ENCODE results near the gene USHBP1. TPM values are rescaled to one million over a fixed set of nuclear protein-coding genes. Genes with fewer than 3 reads are reported as not detected.

USHBP1 gene, protein sequence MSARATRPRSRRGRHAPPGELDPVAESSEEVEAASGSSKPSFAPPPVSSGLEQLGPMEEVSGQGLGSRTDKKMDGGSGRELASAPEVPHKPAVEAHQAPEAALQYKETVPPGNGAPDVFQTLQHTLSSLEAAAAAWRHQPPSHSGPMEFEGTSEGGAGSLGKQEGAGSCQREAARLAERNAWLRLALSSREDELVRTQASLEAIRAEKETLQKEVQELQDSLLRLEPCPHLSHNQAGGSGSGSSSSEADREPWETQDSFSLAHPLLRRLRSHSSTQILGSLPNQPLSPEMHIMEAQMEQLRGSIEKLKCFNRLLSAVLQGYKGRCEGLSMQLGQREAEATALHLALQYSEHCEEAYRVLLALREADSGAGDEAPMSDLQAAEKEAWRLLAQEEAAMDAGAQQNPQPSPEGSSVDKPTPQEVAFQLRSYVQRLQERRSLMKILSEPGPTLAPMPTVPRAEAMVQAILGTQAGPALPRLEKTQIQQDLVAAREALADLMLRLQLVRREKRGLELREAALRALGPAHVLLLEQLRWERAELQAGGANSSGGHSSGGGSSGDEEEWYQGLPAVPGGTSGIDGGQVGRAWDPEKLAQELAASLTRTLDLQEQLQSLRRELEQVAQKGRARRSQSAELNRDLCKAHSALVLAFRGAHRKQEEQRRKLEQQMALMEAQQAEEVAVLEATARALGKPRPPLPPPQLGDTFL
- total RNA-seq, result 13.3 and 17.2 TPM in 2 replicates

DNA sequence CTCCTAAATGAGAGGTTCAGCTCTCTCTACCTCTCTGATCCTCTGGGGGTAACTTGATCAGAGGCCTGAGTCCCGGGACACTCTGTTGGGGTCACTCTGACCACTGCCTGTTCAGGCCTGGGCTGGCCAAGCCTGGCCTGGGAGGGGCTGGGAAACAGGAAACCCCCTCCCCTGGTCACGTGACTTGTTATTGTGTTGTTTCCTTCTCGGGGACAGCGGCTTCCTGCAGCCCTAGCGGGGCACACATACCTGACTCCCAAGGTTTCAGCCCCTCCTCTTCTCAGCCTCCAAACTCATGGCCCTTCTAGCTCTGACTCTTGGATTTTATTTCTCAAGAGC, at the start of gene USHBP1:
Gene USHBP1 (minus strand): TSS at position 105 of the 339 bp plus-strand sequence. CDS start 446 bp downstream, outside the sequence.

GRCh38 chr19:17309198-17309964, 44.8 kb upstream of the USHBP1 start, which contains the start of gene DDA1:
DDA1 (plus strand) TSS chr19:17309563; CDS start chr19:17309655, 92 bp downstream.

DNA sequence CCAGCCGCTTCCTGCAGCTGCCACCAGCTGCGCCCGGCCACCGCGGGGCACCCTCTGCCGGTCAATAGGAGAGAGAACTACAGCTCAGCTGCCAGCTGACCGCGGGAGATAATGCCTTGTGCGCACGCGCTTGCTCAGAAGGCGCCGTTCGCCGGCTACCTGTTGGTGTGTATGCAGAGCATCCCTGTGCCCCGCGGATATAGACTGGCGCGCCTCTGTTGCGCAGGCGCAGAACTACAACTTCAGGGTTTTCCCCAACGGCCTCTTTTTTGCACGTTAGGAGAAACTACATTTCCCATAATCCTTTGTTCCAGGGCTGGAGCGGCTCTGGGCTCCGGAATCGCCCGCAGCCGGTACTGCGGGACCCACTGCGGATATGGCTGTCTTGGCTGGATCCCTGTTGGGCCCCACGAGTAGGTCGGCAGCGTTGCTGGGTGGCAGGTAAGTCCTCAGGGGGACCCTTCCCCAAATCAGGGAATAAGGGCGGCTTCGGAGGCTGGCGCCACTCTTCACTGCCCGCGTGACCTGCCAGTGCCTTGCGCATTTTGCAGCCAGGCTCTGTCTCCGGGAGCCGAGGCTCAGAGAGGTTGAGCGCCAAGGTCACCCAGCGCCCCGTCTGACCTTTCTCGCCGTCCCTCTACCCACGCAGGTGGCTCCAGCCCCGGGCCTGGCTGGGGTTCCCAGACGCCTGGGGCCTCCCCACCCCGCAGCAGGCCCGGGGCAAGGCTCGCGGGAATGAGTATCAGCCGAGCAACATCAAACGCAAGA, 41.2 kb upstream of the USHBP1 start, which contains the start of gene MRPL34:
Gene MRPL34 (plus strand): TSS at position 356 of the 768 bp plus-strand sequence. CDS start 21 bp downstream, at position 377.

GRCh38 chr19:17303167-17303939, 38.8 kb upstream of the USHBP1 start, which contains the start of gene ABHD8:
ABHD8 (minus strand) TSS chr19:17303425; CDS start chr19:17301616, 1,809 bp downstream.

GRCh38 chr19:17281391-17282304, 17.1 kb upstream of the USHBP1 start, which contains the start of gene ANKLE1:
ANKLE1 (plus strand) TSS chr19:17281901; CDS start chr19:17281921, 20 bp downstream.

GRCh38 chr19:17266975-17267788, 2.6 kb upstream of the USHBP1 start, which contains the start of gene BABAM1:
BABAM1 (plus strand) TSS chr19:17267443; CDS start chr19:17268807, 1,364 bp downstream.

DNA sequence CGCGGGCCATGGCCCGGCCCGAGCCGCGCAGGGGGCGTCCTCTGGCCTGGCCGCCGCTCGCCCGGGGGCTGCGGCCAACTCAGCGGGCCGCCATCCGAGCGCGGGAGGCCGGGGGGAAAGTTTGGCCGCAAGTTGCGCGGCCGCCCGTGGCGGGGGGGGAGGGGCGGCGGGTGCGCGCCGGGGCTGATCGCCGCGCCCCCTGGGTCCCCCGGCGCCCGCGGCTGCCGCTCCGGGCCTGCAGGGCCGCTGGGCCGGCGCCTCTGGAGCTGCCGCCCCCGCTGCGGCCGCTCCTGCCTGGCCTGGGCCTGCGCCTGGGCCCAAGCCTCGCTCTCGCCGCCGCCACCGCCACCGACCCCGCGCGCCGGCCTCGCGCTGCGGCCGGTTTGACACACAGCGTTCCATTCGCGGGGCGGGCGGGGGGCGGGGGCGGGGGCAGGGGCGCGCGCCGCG, 19.0 kb downstream of the USHBP1 start, which contains the start of gene NR2F6:
Gene NR2F6 (minus strand): TSS at position 385 of the 450 bp plus-strand sequence. CDS start 699 bp downstream, outside the sequence.

DNA sequence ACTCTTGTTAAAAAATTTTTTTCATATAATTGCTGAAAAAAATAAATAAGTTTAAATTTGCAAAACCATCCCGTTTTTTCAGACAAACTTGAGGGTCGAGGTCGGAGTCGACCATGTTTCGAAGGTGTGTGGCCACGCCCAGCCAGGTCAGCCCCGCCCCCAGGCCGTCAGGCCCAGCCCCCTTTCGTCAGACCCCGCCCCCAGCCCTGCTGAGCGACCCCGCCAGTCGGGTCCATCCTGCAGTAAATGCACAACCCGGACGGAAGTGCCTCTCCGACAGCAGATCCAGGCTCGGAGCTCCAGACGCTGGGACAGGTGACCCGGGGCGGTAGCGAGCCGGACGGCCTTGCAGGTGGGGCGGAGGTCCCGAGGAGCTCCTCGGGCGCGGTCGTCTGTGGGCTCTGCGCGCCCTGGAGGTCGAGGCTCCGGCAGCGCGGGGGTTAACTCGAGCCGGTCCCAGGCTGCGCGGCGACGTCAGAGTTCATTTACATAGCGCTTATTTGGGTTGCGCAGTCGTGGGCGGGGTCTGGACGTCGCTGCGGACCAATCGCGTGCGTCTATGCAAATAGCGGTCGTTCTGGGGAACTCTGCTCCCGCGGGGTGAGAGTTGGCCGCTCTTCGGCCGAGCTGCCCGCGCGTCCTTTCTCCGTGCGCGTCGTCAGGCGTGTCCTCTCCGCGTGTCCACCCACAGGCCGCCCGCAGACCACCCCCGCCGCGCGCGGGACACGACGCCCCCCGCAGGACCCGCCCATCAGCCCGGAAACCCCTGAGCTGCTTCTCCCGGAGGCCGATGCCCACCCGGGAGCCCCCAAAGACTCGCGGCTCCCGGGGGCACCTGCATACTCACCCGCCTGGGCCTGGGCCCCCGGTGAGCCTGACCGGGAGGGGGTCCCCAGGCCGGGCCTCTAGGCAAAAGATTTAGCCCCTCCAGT, 38.3 kb downstream of the USHBP1 start, which contains the start of gene OCEL1:
Gene OCEL1 (plus strand): TSS at position 225 of the 932 bp plus-strand sequence. CDS start 22 bp downstream, at position 247.

GRCh38 chr19:17215127-17215971, 49.2 kb downstream of the USHBP1 start, which contains the start of gene USE1:
USE1 (plus strand) TSS chr19:17215357; CDS start chr19:17215406, 49 bp downstream.

Other genes starting within 250 kb of the USHBP1 start
- gene CPAMD8, start 237.9 kb downstream of the USHBP1 start, total RNA-seq, result 0.30 and 0.65 TPM in 2 replicates
- gene HAUS8, start 189.3 kb downstream of the USHBP1 start, total RNA-seq, result 4.9 and 5.6 TPM in 2 replicates
- 34.2 and 50.0 TPM in 2 replicates for gene MYO9B, start 189.0 kb downstream of the USHBP1 start, total RNA-seq
- 19.2 and 19.6 TPM in 2 replicates for gene USE1, start 49.4 kb downstream of the USHBP1 start, total RNA-seq
- gene OCEL1, start 38.5 kb downstream of the USHBP1 start, total RNA-seq, result 4.1 and 4.2 TPM in 2 replicates
- 49.7 and 55.8 TPM in 2 replicates for gene NR2F6, start 18.8 kb downstream of the USHBP1 start, total RNA-seq
- gene BABAM1, start 2.7 kb upstream of the USHBP1 start, total RNA-seq, result 134 and 168 TPM in 2 replicates
- gene ANKLE1, start 17.2 kb upstream of the USHBP1 start, total RNA-seq, result 0.65 and 1.4 TPM in 2 replicates
- 5.2 and 9.9 TPM in 2 replicates for gene ABHD8, start 38.7 kb upstream of the USHBP1 start, total RNA-seq
- 33.8 and 37.7 TPM in 2 replicates for gene MRPL34, start 41.1 kb upstream of the USHBP1 start, total RNA-seq
- 10.4 and 27.7 TPM in 2 replicates for gene DDA1, start 44.8 kb upstream of the USHBP1 start, total RNA-seq
- 3.6 and 3.8 TPM in 2 replicates for gene ANO8, start 70.1 kb upstream of the USHBP1 start, total RNA-seq
- gene GTPBP3, start 72.8 kb upstream of the USHBP1 start, total RNA-seq, result 15.3 and 18.7 TPM in 2 replicates
- 0.61 and 4.5 TPM in 2 replicates for gene PLVAP, start 112.6 kb upstream of the USHBP1 start, total RNA-seq
- under 0.01 and 1.2 TPM in 2 replicates for gene CCDC194, start 129.5 kb upstream of the USHBP1 start, total RNA-seq
- gene BST2, start 140.9 kb upstream of the USHBP1 start, total RNA-seq, result 146 and 1,184 TPM in 2 replicates
- gene MVB12A, start 155.3 kb upstream of the USHBP1 start, total RNA-seq, result 44.2 and 46.0 TPM in 2 replicates
- gene TMEM221, start 183.9 kb upstream of the USHBP1 start, total RNA-seq, result not detected in 2 replicates
- not detected in 2 replicates for gene NXNL1, start 196.2 kb upstream of the USHBP1 start, total RNA-seq
- 7.8 and 9.6 TPM in 2 replicates for gene SLC27A1, start 205.8 kb upstream of the USHBP1 start, total RNA-seq
- gene PGLS, start 246.9 kb upstream of the USHBP1 start, total RNA-seq, result 47.3 and 53.9 TPM in 2 replicates